Stimulated activated CD4-positive, alpha-beta T cell treated with anti-CD3 and anti-CD28 coated beads, Interleukin-4, amount 100 ng/mL, for 48 hours (primary cell): ENCODE results near the gene CEBPA.

Source experiments
- DNase-seq, 2 donors: peaks; one replicate each; pipeline ENCODE4 v3.0.0-alpha.2; 2020; ENCODE audit warnings: low read depth in 2 of 2

Gene CEBPA

DNA sequence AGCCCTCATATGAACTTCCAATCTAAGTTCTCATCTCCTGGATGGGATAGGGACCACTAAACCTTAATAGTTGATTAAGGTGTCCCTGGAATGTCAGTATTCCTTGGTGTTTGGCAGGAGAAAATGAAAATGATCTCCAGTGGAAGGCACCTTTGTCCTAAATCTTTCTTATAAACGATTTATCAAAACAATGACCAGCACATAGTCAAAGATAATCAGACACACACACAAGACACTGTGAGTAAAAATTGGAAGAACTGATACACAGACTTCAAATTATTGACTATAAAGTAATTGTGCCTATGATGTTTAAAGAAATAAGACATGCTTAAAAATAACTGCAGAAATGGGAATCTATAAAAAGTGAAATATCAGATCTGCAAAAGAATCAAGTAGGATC, 13.7 kb downstream of the CEBPA start:
- no peak for DNase-seq

DNA sequence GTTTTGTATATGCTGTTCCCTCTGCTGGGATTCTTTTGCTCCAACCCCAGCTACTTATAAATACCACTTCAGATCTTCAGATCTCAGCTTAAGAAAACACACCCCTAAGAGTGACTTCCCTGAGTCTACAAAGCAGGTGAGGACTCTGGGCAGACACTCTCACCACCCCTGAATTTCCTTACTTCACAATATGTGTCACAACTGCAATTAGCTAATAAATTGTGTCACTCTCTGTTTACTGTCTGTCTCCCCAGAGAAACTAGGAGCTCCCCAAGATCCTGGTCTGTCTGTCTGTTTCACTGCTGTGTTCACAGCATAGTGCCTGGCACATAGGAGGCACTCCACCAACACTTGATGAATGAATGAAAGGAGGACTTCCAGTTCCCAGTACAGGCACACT, 14.4 kb downstream of the CEBPA start:
- DNase-seq = no peak

DNA sequence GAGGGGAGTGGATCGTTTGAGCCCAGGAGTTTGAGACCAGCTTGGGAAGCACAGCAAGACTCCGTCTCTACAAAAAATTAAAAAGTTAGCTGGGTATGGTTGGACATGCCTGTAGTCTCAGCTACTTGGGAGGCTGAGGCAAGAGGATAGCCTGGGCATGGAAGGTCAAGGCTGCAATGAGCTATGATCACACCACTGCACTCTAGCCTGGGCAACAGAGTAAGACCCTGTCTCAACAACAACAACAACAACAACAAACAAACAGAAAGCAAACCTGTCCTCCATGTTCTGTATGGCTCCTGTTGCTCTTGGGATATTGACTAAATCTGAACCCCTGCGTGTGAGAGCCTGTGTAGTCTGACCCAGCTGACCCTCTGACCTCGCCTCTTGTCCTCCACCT, 14.9 kb downstream of the CEBPA start:
- DNase-seq = no peak

DNA sequence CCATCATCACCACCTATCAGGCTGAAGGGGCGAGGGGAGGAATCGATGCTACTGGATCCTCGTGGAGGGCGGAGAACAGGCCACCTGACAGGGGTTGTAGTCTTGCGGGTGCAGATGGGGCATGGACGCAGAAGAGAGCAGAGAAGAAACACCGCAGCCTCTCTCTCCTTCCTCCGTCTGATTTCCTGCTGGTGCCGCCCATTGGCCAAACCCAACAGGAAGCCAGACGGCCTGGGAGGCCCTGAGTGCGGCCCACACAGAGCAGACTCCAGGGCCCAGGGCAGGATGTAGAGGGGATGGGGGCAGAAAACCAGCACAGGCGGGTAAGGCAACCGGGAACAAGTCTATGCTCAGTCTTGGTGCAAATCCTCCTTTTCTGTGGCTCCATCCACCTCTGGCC, 15.4 kb downstream of the CEBPA start:
- DNase-seq = no peak

DNA sequence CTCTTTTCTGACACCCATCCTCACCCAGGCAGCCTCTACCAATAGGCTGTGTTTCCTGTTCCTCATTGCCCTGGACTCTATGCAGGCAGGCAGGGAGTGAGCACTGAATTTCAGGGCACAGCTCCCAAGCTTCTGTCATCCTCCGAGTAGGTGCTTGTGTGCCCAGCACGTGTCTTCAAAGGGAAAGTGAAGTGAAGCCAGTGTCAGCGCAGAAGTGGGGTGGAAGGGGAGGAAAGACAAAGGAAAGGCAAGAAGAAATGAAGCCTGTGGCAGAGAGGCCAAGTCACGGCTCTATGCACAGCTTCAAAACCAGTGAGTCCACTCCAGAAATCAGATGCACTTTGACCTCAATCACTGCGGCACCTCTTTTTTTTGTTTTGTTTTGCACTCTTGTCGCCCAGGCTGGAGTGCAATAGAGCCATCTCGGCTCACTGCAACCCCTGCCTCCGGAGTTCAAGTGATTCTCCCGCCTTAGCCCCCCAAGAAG, 16.9 kb downstream of the CEBPA start:
- no peak for DNase-seq

DNA sequence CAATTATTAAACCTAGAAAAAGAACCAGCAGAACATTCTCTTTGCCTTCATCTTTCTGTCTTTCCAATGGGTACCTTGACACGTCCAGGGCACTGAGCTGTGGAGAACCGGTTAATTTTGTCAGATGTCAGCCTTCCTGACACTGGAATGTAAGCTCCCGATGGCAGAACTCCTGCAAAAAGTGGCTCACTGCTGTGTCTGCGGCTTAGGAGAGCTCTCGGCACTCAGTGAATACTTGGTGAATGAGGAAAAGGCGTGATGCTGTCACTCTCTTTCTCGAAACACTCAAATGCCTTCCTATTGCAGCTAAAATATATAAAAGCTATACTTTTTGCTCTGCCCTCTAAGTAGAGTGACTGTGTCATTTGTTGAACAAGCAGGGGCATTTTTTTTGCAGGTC, 17.6 kb downstream of the CEBPA start:
- DNase-seq = no peak

DNA sequence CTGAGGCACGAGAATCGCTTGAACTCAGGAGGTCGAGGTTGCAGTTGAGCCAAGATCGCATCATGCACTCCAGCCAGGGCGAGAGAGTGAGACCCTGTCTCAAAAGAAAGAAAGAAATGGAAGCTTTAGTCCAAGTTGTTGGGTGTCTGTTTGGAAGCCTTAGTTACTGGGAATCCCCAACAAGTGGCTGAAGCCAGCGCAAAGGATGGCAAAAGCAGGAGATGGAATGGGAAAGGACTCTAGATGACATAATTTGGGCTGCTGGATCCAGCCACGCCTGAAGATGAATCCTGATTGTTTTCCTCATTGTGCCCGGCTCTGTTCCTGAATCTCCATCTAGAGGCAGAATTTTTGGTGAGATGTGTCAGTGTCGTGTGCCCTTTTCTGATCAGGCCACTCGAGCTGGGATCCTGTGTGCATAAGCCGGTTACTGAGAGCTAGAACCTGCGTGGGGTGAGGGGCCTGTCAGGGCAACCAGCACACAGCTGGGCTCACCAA, 18.1 kb downstream of the CEBPA start:
- DNase-seq = no peak

DNA sequence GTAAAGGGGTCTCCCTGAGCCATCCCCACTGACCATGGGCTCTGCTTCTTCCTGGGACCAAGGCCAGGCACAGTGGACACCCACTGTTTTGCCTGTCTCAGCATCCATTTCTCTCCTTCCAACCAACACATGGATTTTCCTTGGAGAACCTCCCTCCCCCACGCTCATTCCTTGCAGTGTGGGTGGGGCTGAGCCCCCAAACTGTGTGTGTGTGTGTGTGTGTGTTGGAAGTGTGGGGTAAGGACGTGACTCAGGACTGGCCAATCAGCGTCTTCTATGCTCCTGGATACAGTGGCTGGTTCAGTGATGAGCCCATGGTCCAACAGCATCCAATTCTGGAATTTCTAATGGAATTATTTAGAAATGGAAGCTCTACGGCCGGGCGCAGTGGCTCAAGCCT, 18.7 kb downstream of the CEBPA start:
- DNase-seq = no peak

DNA sequence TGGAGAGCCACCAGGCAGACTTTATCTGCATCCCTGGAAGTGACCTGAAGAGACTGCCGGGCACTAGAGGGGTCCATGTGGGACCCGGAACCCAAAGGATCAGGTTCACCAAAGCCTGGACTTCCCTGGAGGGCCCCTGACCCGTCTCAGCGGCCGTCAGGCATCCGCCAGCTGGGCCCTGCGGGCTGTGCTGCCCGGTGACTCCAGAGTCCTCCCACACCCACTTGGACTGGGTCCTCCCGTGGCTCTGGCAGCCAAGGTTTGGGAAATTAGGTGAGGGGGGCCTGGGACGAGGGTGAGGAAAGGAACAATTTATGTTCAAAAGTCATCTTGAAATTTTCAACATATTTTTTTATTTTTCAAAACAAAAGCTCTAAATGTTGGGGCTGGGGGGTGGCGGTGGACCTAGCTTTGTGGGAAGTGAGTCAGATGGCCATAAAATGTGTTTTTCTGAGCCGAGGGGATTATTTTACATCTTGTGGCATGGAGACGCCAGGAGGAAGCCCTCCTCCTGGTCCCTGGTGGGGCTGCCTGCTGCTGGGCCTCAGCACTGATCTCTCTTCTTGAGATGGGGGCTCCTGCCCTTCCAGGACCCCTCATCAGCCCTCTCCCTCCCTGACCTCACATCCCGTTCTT, 20.2 kb downstream of the CEBPA start:
- DNase-seq = no peak

DNA sequence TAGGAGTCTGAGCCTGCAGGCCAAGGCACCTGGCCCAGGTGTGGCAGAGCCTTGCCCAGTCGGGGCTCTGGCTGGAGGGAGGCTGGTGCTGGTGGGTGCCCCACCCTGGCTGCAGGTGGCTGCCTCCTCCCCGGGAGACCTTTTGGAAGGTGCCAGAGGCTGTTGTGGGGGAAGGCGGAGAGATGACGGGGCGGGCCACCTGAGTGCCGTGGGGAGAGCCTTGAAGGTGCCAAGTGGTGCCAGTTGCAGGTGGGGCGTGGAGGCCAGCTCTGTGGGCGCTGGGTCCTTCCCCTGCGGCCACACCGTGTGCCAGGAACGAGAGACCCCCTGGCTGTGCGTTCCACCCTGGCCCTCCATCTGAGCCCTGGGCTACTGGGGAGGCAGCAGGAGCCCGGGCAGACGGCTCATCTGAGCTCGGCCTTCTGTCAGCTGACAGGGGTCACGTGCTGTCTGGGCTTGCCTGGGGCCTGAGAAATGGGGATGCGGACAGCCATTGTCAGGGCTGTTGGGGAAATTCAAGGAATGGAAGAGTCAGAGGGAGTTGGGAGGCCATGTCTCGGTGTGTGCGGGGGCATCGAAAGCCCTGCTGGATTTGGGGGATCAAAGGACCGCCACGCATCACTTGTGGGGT, 20.9 kb downstream of the CEBPA start:
- no peak for DNase-seq

DNA sequence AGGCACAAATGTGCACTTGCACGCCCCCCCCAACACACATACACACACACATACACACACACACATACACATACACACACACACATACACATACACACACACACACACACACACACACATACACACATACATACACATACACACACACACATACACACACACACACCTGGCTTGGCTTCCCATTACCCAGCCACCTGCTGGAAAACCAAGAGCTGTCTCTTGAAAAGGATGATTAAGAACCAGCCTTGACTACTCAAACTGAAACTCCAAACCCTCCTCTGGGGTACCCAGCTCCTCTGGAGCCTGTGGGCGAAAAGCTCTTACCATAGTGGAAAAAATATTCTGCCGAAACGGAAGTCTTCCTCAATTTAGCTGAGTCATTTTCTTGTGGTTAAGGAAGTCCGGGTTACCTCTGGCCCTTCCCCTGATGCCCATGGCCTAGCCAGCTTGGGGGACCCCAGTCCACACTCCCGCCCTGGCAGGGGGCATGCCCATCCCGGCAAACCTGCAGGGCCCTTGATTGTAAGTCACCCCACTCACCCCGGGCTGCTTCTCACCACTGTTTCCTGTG, 21.9 kb downstream of the CEBPA start:
- DNase-seq = peak in 1 of 2 donors; percentile 30

DNA sequence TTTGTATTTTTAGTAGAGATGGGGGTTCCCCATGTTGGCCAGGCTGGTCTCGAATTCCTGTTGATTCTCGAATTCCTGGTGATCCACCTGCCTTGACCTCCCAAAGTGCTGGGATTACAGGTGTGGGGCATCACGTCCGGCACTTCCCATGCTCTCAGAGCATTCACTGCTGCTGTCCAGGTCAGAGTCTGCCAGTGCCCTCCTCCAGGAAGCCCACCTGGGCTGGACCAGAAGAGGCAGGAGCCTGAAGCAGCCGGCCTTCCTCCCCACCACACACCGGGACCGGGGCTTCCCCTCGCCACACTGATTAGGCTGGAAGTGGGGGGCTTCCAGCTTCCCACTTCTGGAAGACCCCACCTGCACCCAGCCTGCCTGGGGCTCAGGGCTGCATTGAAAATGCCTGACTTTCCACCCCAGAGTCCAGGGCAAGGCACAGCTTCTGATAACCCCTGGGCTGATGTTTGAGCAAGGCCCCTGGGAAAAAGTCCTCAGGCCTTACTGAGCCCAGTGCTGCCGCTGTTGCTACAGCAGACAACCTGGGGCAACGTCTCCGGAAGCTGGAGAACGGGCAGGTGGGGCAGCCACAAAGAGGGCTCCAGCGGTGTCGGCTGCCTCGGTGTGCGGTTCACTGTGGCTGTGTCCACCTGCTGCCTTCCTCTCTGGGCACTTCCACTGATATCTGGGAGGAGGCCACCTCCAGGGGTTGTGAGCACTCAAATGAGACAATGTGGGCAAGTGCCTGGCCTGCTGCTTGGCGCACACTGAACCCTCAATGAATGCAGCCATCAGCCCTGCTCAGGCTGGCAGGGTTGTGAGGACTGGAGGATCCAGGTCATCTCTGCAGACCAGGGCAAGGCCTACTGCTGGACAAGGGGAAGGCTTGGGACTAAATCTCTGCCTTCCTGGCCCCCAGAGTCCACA, 22.6 kb downstream of the CEBPA start:
- no peak for DNase-seq

DNA sequence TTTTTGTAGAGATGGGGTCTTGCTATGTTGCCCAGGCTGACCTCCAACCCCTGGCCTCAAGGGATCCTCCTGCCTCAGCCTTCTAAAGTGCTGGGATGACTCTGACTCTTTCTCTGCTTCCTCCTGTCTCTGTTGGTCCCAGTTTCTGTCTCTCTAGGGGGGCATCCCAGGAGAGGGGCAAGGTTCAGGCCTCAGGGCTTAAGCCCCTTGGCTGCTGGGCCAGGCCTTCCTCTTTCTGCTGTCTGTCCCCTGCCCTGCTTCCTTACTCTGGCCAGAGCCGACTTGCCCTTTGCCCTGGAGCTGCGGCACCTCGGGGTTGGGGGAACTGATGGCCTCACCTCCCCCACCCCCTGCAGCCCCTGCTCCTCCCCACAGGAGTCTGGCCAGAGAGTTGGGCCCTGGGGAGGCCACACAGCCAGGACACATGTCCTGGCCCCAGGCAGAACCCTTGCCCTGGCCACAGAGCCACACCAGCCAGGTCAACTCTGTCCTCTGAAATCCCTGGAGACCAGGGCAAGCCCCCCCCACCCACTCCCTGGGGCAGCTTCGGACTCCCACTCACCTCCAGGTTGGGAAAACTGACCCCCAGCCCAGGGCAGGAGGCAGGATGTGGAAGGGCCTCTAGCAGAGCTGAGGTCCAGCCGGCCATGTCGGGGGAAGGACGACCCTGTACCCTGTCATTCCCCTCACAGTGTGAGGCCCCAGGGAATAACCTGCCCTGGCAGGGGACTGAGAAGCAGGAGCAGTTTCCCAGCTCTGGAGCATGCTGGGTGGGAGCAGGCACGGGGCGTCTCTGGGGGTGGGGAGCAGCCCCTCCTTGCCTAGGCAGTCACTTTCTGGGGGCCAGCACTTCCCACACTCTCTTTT, 23.7 kb downstream of the CEBPA start:
- no peak for DNase-seq

DNA sequence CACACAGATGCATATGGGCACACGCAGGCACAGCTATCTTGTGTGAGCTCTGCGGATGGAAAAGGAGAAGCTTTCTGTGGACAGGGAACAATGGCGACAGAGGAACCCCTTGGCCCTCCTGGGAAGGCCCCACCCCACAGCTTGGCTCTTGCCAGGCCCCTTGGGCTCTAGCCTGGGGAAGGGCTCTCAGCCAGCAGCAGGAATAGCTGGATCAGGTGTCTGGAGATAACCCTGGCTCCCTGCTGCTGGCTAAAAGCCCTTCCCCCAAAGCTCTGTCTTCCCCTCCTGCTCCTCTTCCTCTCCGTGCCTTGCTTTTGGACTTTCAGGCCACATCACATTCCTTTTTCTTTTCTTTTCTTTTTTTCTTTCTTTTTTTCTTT, 24.3 kb downstream of the CEBPA start:
- no peak for DNase-seq

DNA sequence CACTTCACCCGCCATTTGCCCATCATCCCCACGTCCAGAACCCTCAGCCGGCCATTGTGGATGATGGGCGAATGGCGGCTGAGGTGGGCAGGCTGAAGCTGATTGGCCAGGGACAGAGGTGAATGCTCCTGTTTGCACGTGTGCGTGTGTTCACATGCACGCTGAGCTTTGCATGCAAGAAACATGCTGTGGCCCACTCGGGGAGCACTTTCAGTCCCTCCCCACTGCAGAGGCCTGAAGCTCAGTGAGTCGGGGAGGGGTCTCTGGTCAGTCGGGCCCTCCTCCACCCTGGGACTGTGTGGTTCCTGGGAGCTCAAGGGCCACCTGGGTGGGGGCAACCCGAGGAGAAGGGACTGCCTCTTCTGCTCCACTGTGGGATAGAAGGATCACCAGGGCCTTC, 24.9 kb downstream of the CEBPA start:
- DNase-seq = no peak

DNA sequence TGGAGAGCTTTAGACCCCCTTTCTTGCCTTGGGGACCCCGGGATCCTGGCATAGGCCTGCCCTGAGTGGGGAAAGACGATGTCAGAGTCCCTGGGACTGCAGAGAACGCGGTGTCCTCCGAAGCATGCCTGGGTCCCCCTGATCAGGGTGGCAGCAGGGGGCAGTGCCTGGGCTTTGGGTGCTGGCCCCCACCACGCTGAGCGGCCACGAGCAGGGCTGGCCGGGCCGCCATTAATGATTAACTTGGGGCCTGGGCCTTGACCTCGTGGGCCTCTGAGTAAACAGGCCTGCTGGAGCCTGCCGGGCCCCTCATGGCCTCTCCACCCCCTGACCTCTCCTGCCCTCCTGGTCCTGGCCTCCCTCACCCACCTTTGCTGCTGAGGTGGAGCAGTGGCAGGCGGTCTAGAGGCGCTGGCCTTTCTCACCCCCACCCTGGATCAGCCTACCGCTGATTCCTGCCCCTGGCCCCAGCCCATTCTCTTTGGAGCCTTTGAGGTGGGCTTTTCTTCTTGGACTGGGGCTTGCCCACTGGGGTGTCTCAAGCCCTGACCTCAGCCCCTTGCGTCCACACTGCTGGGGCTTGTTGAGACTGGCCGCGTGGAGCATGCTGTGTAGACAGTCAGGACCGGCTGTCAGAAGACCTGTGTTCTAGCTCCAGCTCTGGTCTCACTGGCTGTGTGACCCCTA, 26.3 kb downstream of the CEBPA start:
- DNase-seq = no peak

DNA sequence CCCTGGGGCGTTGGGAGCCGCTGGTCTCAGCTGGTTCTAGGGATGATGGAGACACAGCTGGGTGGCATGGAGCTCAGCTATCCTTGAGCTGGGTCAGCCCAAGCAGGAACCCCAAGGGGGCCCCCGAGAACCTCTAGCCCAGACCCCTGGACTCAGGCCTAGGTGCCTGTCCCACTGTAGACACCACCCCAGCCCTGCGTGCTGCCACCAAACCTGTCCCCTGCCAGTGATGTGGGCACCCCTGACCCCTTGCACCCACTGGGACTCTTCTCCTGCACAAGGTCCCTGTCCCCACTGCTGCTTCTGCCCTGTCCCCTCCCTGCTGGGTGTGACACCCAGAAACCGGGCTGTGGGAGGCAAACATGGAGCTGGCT, 26.8 kb downstream of the CEBPA start:
- DNase-seq = no peak

DNA sequence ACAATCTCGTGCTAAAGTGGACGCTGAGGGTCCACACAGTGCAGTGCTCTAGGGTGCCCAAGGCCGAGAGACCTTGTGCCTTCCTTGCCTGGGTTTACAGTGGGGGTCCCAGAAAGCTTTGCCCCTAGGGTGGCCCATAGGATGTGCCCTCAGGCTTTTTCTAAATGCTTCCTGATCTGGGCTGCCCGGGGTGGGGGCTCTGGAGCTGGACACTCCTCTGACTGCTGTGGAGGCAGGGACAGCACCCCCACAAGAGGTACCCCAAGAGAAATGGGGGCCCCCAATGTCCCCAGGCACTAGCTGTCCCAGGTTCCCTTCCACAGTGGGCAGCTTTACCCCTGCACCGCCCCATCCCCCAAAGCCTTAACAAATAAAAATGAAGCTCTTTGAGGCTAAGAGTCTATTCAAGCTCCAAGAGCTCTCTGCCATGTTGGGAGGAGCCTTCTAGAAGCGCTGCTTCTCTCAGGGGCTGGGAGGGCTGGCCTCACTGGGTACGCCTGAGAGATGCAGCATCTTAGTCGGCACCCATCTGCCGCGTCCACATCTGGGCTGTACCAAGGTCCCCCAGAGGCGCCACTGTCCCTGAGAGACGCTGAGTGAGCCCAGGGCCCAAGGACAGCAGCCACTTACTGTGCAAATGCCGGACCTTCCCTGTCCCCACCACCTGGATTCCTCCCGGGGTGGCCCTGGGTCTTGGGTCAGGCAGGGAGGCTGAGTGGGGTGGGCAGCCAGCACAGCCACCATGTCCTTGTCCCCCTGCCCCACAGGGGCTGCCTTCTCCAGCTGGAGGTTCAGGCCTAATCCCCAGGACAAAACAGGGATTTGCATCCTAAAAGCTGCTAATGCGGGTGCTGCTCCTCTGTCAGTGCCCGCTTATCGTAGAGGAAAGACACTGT, 27.4 kb downstream of the CEBPA start:
- DNase-seq = no peak

DNA sequence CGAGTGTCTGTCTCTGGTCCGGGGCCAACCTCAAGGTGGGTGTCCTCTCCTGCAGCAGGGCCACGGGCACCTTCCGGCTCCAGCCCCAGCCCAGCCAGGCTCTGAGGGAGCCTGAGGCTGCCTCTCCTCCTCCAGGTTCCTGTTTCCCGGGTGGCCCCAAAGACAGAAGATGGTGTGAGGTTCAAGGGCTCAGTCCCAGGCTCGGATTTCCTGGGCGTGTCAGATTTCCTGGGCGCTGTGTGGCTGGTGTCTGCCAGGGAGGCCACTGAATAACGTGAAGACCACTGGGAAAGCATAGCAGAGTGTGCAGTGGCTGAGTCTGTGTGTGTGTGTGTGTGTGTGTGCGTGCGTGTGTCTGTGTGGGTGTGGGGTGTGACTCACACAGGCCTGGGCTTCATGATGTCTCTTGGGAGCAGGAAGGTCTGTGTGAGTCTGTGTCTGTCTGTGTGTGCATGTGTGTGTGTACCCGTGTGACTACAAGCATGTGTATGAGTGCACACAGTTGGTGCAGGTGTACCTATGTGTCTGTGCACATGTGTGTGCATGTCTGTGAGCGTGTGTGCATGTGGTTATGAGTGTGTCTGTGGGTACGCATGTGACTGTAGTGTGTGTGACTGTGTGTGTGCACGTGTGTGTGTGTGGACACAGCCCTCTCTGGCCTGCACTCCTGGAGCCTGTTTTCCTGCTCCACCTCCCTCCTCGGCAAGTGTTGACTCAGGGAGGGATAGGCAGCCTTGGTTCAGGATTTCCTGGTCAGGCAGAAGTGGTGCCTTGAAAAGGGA, 28.3 kb downstream of the CEBPA start:
- DNase-seq = peak; percentile 37
